GM23338 (cell line): ENCODE measurements around the gene COPZ2.

Experiments
- EZH2phosphoT487 ChIP-seq: fragments of 200-600 bp; sonication (generic); IDR thresholded peaks from one replicate; pipeline ENCODE4 v1.8.1; 2018; ENCODE audit warnings: antibody characterized with exemption; ENCODE audit not compliant: unreplicated experiment
- TF ChIP-seq, protein P1 (sequence below), 2 experiments: fragments of 200-600 bp in 1 of 2; sonication (generic) in 1 of 2; conservative IDR thresholded peaks; 2 replicates each; pipeline versions ENCODE4 v1.5.1 to v1.6.1; 2016 to 2017; ENCODE audit warnings: antibody characterized with exemption in 2 of 2, low read depth in 2 of 2, mild to moderate bottlenecking in 2 of 2, moderate library complexity in 1 of 2

DNA sequence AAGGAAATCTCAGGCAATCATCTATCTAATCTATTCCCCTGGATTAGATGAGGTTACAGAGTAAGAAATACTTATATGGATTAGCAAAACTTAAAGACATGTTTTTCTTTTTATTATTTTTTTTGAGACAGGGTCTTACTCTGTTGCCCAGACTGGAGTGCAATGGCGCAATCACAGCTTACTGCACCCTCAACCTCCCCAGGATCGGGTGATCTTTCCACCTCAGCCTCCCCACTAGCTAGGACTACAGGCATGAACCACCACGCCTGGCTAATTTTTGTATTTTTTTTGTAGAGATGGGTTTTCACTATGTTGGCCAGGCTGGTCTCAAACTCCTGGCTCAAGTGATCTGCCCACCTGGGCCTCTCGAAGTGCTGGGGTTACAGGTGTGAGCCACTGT lies 7.3 kb upstream of the COPZ2 start:
- TF ChIP-seq, protein P1, sequence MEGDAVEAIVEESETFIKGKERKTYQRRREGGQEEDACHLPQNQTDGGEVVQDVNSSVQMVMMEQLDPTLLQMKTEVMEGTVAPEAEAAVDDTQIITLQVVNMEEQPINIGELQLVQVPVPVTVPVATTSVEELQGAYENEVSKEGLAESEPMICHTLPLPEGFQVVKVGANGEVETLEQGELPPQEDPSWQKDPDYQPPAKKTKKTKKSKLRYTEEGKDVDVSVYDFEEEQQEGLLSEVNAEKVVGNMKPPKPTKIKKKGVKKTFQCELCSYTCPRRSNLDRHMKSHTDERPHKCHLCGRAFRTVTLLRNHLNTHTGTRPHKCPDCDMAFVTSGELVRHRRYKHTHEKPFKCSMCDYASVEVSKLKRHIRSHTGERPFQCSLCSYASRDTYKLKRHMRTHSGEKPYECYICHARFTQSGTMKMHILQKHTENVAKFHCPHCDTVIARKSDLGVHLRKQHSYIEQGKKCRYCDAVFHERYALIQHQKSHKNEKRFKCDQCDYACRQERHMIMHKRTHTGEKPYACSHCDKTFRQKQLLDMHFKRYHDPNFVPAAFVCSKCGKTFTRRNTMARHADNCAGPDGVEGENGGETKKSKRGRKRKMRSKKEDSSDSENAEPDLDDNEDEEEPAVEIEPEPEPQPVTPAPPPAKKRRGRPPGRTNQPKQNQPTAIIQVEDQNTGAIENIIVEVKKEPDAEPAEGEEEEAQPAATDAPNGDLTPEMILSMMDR (conservative IDR thresholded peaks at IDR 0.05; ENCODE audit: low read depth in 2 of 2), result no peak
- no peak for TF ChIP-seq EZH2phosphoT487
